ENCODE results near the gene GNB3. TPM values are rescaled to one million over a fixed set of nuclear protein-coding genes. Genes with fewer than 3 reads are reported as not detected.

The GNB3 gene
- polyA plus RNA-seq, 2 of the 4 experiments (the other 2 are of a cell fraction) = 0.94 to 2.7 TPM

GRCh38 chr12:6849427-6849826 is 8.7 kb downstream of the GNB3 start:
- peaks cover 23% of the 10 kb centered on the region for H3K4me1 ChIP-seq
- H3K4me2 ChIP-seq = peak overlapping the region; percentile 70; the same call in 1 of the 3 replicates
- 95% methylated on average over 2 of the region's 2 CpGs for WGBS (ENCODE audit: missing lambda C conversion rate)
- no peak overlapping the region for H3K27ac ChIP-seq
- FAIRE-seq (no peak), ATAC-seq (no peak), DNase-seq (ENCODE audit: low read depth in 1 of 2, low spot score in 1 of 2) (no peak)
- TF ChIP-seq BHLHE40 (IDR thresholded peaks at IDR 0.05; ENCODE audit: low read depth, low read length) = no peak
- TF ChIP-seq EHMT2 (IDR thresholded peaks at IDR 0.05; ENCODE audit: low read depth) = no peak
- no peak for TF ChIP-seq MAX (IDR thresholded peaks at IDR 0.05)
- TF ChIP-seq E2F6 (IDR thresholded peaks at IDR 0.05; ENCODE audit: borderline replicate concordance, low read depth) = no peak
- TF ChIP-seq HMGXB4 (CRISPR knock-in tag; IDR thresholded peaks at IDR 0.05; ENCODE audit: borderline replicate concordance) = no peak
- TF ChIP-seq HDAC2 (IDR thresholded peaks at IDR 0.05) = no peak
- no peak for TF ChIP-seq RARB (CRISPR knock-in tag; IDR thresholded peaks at IDR 0.05)
- no peak for TF ChIP-seq HOXA7 (CRISPR knock-in tag; IDR thresholded peaks at IDR 0.05)
- no peak for TF ChIP-seq PBX3 (IDR thresholded peaks at IDR 0.05)
- TF ChIP-seq ZNF302 (CRISPR knock-in tag; IDR thresholded peaks at IDR 0.05) = no peak
- H3K9me3 ChIP-seq = no peaks in the 10 kb centered on the region
- ChIA-PET CTCF (interaction anchor here (0.6 to 10.1 kb wide), 6 partner anchors 12 to 93 kb away, joined by 3 to 117 read pairs (median 4); no protein-coding TSS in a partner anchor), POLR2A (no interaction called here)
- no peak overlapping the region for H3K4me3 ChIP-seq

GRCh38 chr12:6849976-6850560 is 9.3 kb downstream of the GNB3 start:
- WGBS (ENCODE audit: missing lambda C conversion rate) = 67% methylated on average over 10 of the region's 10 CpGs
- no peaks in the 10 kb centered on the region for H3K9me3 ChIP-seq
- H3K4me2 ChIP-seq = peak overlapping the region; percentile 70
- CTCF ChIA-PET = interaction anchor here (1.2 to 10.1 kb wide), 3 partner anchors 12 to 72 kb away, joined by 3 to 117 read pairs (median 4); no protein-coding TSS in a partner anchor
- POLR2A ChIA-PET = no interaction called here
- peak overlapping the region in 1 of 2 experiments; percentile 89; a peak in 4 of 6 replicates for H3K27ac ChIP-seq
- ATAC-seq (no peak), DNase-seq (ENCODE audit: low read depth in 1 of 2, low spot score in 1 of 2) (no peak), FAIRE-seq (no peak)
- peak overlapping the region; percentile 50 for H3K4me3 ChIP-seq
- peaks cover 23% of the 10 kb centered on the region for H3K4me1 ChIP-seq
- TF ChIP-seq HES2 (IDR thresholded peaks at IDR 0.05) = no peak
- no peak for TF ChIP-seq ELK1 (IDR thresholded peaks at IDR 0.05; ENCODE audit: low read depth, low read length)
- no peak for TF ChIP-seq CEBPB (IDR thresholded peaks at IDR 0.05)
- no peak for TF ChIP-seq FOSL2 (IDR thresholded peaks at IDR 0.05)
- no peak for TF ChIP-seq FOSL2 (CRISPR knock-in tag; IDR thresholded peaks at IDR 0.05)
- no peak for TF ChIP-seq HOXB5 (CRISPR knock-in tag; IDR thresholded peaks at IDR 0.05)
- no peak for TF ChIP-seq POLR2AphosphoS2 (conservative IDR thresholded peaks at IDR 0.05; ENCODE audit: low read length)
- no peak for TF ChIP-seq RAD21 (conservative IDR thresholded peaks at IDR 0.05 in 1 of 2, IDR thresholded peaks at IDR 0.05 in 1 of 2)
- TF ChIP-seq CTCF (IDR thresholded peaks at IDR 0.05) = no peak
